ENCODE data around the gene IGFL4.

IGFL4 gene

GRCh38 chr19:46060012-46060411, 19.2 kb upstream of the IGFL4 start:
- no peak for FAIRE-seq

- no peak for FAIRE-seq
Measured at GRCh38 chr19:46058778-46059177, 18.0 kb upstream of the IGFL4 start.

GRCh38 chr19:46056536-46056935, 15.7 kb upstream of the IGFL4 start:
- no peak for FAIRE-seq

GRCh38 chr19:46052896-46053295, 12.1 kb upstream of the IGFL4 start:
- FAIRE-seq = no peak

GRCh38 chr19:46049597-46049996, 8.8 kb upstream of the IGFL4 start:
- FAIRE-seq = no peak

GRCh38 chr19:46043519-46043918, 2.7 kb upstream of the IGFL4 start:
- no peak for FAIRE-seq

GRCh38 chr19:46042252-46042883, 1.6 kb upstream of the IGFL4 start:
- FAIRE-seq = no peak

- no peak for FAIRE-seq
Measured at GRCh38 chr19:46040125-46040524, 677 bp downstream of the IGFL4 start.

- no peak for FAIRE-seq
Measured at GRCh38 chr19:46036744-46037128, 4.1 kb downstream of the IGFL4 start.

- no peak for FAIRE-seq
Measured at GRCh38 chr19:46035986-46036743, 4.6 kb downstream of the IGFL4 start.

GRCh38 chr19:46035546-46035945, 5.3 kb downstream of the IGFL4 start:
- no peak for FAIRE-seq

GRCh38 chr19:46033401-46033800, 7.4 kb downstream of the IGFL4 start:
- FAIRE-seq = no peak

- no peak for FAIRE-seq
Measured at GRCh38 chr19:46032597-46033025, 8.2 kb downstream of the IGFL4 start.

GRCh38 chr19:46031781-46032596, 8.8 kb downstream of the IGFL4 start:
- FAIRE-seq = no peak

GRCh38 chr19:46030812-46031550, 9.8 kb downstream of the IGFL4 start:
- no peak for FAIRE-seq

GRCh38 chr19:46025835-46026234, 15.0 kb downstream of the IGFL4 start:
- no peak for FAIRE-seq

- no peak for FAIRE-seq
Measured at GRCh38 chr19:46023311-46023779, 17.5 kb downstream of the IGFL4 start.

- FAIRE-seq = no peak
Measured at GRCh38 chr19:46022431-46023310, 18.1 kb downstream of the IGFL4 start, which contains the start of gene PGLYRP1. Gene PGLYRP1 (minus strand): TSS chr19:46023053. CDS start chr19:46023021, 32 bp downstream.

- no peak for FAIRE-seq
Measured at GRCh38 chr19:46022061-46022430, 18.8 kb downstream of the IGFL4 start.

GRCh38 chr19:46021531-46022041, 19.2 kb downstream of the IGFL4 start:
- no peak for FAIRE-seq

GRCh38 chr19:46020819-46021125, 20.0 kb downstream of the IGFL4 start:
- no peak for FAIRE-seq

- FAIRE-seq = no peak
Measured at GRCh38 chr19:46019270-46019669, 21.5 kb downstream of the IGFL4 start.
